HCT116 (cell line): Measurements from ENCODE around the gene CLEC18A.

Experiments
- EZH2 ChIP-seq: fragments of 200-600 bp; sonication (generic); IDR thresholded peaks from 2 replicates; pipeline ENCODE4 v1.6.1; 2017; ENCODE audit warnings: antibody characterized with exemption, mixed run types
- POLR2A ChIP-seq: IDR thresholded peaks from 2 replicates; pipeline ENCODE4 v1.7.0; 2011; ENCODE audit warnings: borderline replicate concordance; ENCODE audit not compliant: insufficient read depth, insufficient read length; ENCODE audit errors: extremely low read depth
- POLR2AphosphoS5 ChIP-seq: IDR thresholded peaks from 2 replicates; pipeline ENCODE4 v1.6.1; 2011; ENCODE audit warnings: mild to moderate bottlenecking, low read depth, low read length, moderate library complexity
- SP1 ChIP-seq: IDR thresholded peaks from 2 replicates; pipeline ENCODE4 v1.6.1; 2012; ENCODE audit warnings: low read depth
- TF ChIP-seq, protein P1 (sequence below), 3 experiments: fragments of 200-600 bp in 1 of 3; sonication (generic) in 1 of 3; IDR thresholded peaks in 2 of 3; conservative IDR thresholded peaks in 1 of 3; 2 replicates each; pipeline ENCODE4 v1.5.1; 2012 to 2017; ENCODE audit warnings: low read depth in 2 of 3, low read length in 2 of 3, antibody characterized with exemption in 1 of 3, borderline replicate concordance in 1 of 3, control low read depth in 1 of 3, mild to moderate bottlenecking in 1 of 3, mixed read lengths in 1 of 3, mixed run types in 1 of 3, moderate library complexity in 1 of 3; ENCODE audit not compliant: insufficient read depth in 1 of 3
- TF ChIP-seq, protein P2 (sequence below): IDR thresholded peaks from 2 replicates; pipeline ENCODE4 v1.6.1; 2012

- no peak for TF ChIP-seq EZH2
- TF ChIP-seq, protein P1, sequence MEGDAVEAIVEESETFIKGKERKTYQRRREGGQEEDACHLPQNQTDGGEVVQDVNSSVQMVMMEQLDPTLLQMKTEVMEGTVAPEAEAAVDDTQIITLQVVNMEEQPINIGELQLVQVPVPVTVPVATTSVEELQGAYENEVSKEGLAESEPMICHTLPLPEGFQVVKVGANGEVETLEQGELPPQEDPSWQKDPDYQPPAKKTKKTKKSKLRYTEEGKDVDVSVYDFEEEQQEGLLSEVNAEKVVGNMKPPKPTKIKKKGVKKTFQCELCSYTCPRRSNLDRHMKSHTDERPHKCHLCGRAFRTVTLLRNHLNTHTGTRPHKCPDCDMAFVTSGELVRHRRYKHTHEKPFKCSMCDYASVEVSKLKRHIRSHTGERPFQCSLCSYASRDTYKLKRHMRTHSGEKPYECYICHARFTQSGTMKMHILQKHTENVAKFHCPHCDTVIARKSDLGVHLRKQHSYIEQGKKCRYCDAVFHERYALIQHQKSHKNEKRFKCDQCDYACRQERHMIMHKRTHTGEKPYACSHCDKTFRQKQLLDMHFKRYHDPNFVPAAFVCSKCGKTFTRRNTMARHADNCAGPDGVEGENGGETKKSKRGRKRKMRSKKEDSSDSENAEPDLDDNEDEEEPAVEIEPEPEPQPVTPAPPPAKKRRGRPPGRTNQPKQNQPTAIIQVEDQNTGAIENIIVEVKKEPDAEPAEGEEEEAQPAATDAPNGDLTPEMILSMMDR (IDR thresholded peaks at IDR 0.05 in 2 of 3, conservative IDR thresholded peaks at IDR 0.05 in 1 of 3; ENCODE audit: borderline replicate concordance in 1 of 3, insufficient read depth in 1 of 3, low read depth in 2 of 3, low read length in 2 of 3), result no peak
- TF ChIP-seq, protein P2, sequence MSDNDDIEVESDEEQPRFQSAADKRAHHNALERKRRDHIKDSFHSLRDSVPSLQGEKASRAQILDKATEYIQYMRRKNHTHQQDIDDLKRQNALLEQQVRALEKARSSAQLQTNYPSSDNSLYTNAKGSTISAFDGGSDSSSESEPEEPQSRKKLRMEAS, result no peak
- no peak for TF ChIP-seq SP1
- no peak for TF ChIP-seq POLR2AphosphoS5
- no peak for TF ChIP-seq POLR2A
These were observed 44.2 kb upstream of the CLEC18A start for GRCh38 chr16:69906838-69907401.
